Measurements from ENCODE around the gene L2HGDH. TPM values are rescaled to one million over a fixed set of nuclear protein-coding genes. Genes with fewer than 3 reads are reported as not detected.

Gene L2HGDH
- total RNA-seq, 2 donors from 2014 or later = 3.4 to 4.9 TPM

GRCh38 chr14:50310445-50310844, 1.6 kb downstream of the L2HGDH start:
- Histone ChIP-seq H3K4me1 (peaks cover 16% of the 10 kb centered on the region), H3K27me3 (no peaks in the 10 kb centered on the region), H3K36me3 (replicated peaks in 1 of 2; ENCODE audit: insufficient read depth in 1 of 2, low read depth in 2 of 2) (no peaks in the 10 kb centered on the region), H3K4me3 (no peak overlapping the region), H3K27ac (no peak overlapping the region), H3K9me3 (no peaks in the 10 kb centered on the region)
- no peak for TF ChIP-seq CTCF (IDR thresholded peaks at IDR 0.05)
- no peak for TF ChIP-seq POLR2A (IDR thresholded peaks at IDR 0.05)
- intact Hi-C loops (cut with DNase I) = loop anchor here (10.0 kb wide), 1 partner anchor 464 kb away; no protein-coding TSS in a partner anchor
- WGBS, 2 donors = 90 to 93% methylated on average over 4 of the region's 4 CpGs
- no peak for ATAC-seq
- DNase-seq = no peak

GRCh38 chr14:50308363-50308915, 3.6 kb downstream of the L2HGDH start:
- no peaks in the 10 kb centered on the region for H3K9me3 ChIP-seq
- no peaks in the 10 kb centered on the region for H3K36me3 ChIP-seq (replicated peaks in 1 of 2; ENCODE audit: insufficient read depth in 1 of 2, low read depth in 2 of 2)
- no peak for ATAC-seq
- H3K27ac ChIP-seq = no peak overlapping the region
- intact Hi-C loops (cut with DNase I) = no loop called here
- no peak for DNase-seq
- no peak overlapping the region for H3K4me3 ChIP-seq
- peaks cover 14% of the 10 kb centered on the region for H3K4me1 ChIP-seq
- no peaks in the 10 kb centered on the region for H3K27me3 ChIP-seq
- TF ChIP-seq POLR2A (IDR thresholded peaks at IDR 0.05) = no peak
- TF ChIP-seq CTCF (IDR thresholded peaks at IDR 0.05) = no peak
- WGBS, 2 donors = 72 to 78% methylated on average over 4 of the region's 4 CpGs

GRCh38 chr14:50303744-50304471, 8.1 kb downstream of the L2HGDH start:
- no peaks in the 10 kb centered on the region for H3K36me3 ChIP-seq (replicated peaks in 1 of 2; ENCODE audit: insufficient read depth in 1 of 2, low read depth in 2 of 2)
- H3K4me1 ChIP-seq = no peaks in the 10 kb centered on the region
- no peaks in the 10 kb centered on the region for H3K9me3 ChIP-seq
- no peak overlapping the region for H3K4me3 ChIP-seq
- peak; percentile 49 to 67 (median 60) for DNase-seq
- ATAC-seq = peak; percentile 81
- intact Hi-C loops (cut with DNase I) = loop anchor here (5.0 kb wide), 1 partner anchor 82 kb away; no protein-coding TSS in a partner anchor
- H3K27ac ChIP-seq = no peak overlapping the region
- H3K27me3 ChIP-seq = no peaks in the 10 kb centered on the region
- TF ChIP-seq POLR2A (IDR thresholded peaks at IDR 0.05) (no peak), CTCF (IDR thresholded peaks at IDR 0.05) (no peak)
- WGBS, 2 donors = 68 to 71% methylated on average over 8 of the region's 8 CpGs

GRCh38 chr14:50301914-50302313, 10.1 kb downstream of the L2HGDH start:
- Histone ChIP-seq H3K27me3 (no peaks in the 10 kb centered on the region), H3K27ac (no peak overlapping the region), H3K4me1 (no peaks in the 10 kb centered on the region), H3K36me3 (replicated peaks in 1 of 2; ENCODE audit: insufficient read depth in 1 of 2, low read depth in 2 of 2) (no peaks in the 10 kb centered on the region), H3K4me3 (no peak overlapping the region), H3K9me3 (no peaks in the 10 kb centered on the region)
- intact Hi-C loops (cut with DNase I) = loop anchor here (5.0 kb wide), 1 partner anchor 80 kb away; no protein-coding TSS in a partner anchor
- DNase-seq (no peak), ATAC-seq (no peak)
- TF ChIP-seq CTCF (IDR thresholded peaks at IDR 0.05) (no peak), POLR2A (IDR thresholded peaks at IDR 0.05) (no peak)
